ENCODE measurements around the gene TFPI. TPM values are rescaled to one million over a fixed set of nuclear protein-coding genes. Genes with fewer than 3 reads are reported as not detected.

The TFPI gene
- total and polyA plus RNA-seq, 10 of the 15 experiments (the other 5 are each of a cell fraction or from before 2014, with no cell fraction given) = 0.07 to 0.59 (median 0.34) TPM

GRCh38 chr2:187451510-187451909, 102.7 kb downstream of the TFPI start:
- ATAC-seq (no peak), DNase-seq (ENCODE audit: low read depth, low spot score) (no peak), FAIRE-seq (no peak)
- Histone ChIP-seq H4K20me1 (ENCODE audit: control insufficient read depth, insufficient read depth) (no peaks in the 10 kb centered on the region), H3K4me2 (ENCODE audit: control insufficient read depth, insufficient read depth) (no peak overlapping the region), H2AFZ (ENCODE audit: control insufficient read depth, low read depth, low read length) (no peak overlapping the region), H3K4me3 (no peak overlapping the region), H3K4me1 (ENCODE audit: control insufficient read depth, insufficient read depth, low read length) (no peaks in the 10 kb centered on the region), H3K9ac (ENCODE audit: control insufficient read depth, insufficient read depth, low read length) (no peak overlapping the region), H3K27ac (ENCODE audit: control insufficient read depth, insufficient read depth) (no peak overlapping the region), H3K36me3 (ENCODE audit: control insufficient read depth in 2 of 2, insufficient read depth in 2 of 2, low read length in 1 of 2) (no peaks in the 10 kb centered on the region), H3K79me2 (ENCODE audit: control insufficient read depth, insufficient read depth, low read length) (no peaks in the 10 kb centered on the region), H3K27me3 (replicated peaks in 1 of 2; ENCODE audit: control insufficient read depth in 2 of 2, insufficient read depth in 2 of 2, low read length in 1 of 2) (no peaks in the 10 kb centered on the region), H3K9me3 (replicated peaks; ENCODE audit: control insufficient read depth, insufficient read depth, low read length) (no peaks in the 10 kb centered on the region)
- intact Hi-C loops (cut with micrococcal nuclease; ENCODE audit: unreplicated experiment) = loop anchor here (5.0 kb wide), 1 partner anchor 944 kb away; no protein-coding TSS in a partner anchor
- BruUV-seq (replicated peaks) = no TSS peak
- in situ Hi-C loops (cut with MboI) = loop anchor here (25.0 kb wide), 1 partner anchor 964 kb away; the partner anchor contains the start of gene ZC3H15
- TF ChIP-seq E2F4 (IDR thresholded peaks at IDR 0.05; ENCODE audit: low read depth, low read length) (no peak), BRCA1 (IDR thresholded peaks at IDR 0.05; ENCODE audit: low read depth, low read length) (no peak), REST (IDR thresholded peaks at IDR 0.05; ENCODE audit: low read depth, low read length) (no peak)
- POLR2A ChIA-PET = no interaction called here
- RAD21 ChIA-PET (ENCODE audit: unreplicated experiment) = interaction anchor here (1.0 to 6.3 kb wide), 8 partner anchors 154 to 591 kb away, joined by 3 to 97 read pairs (median 15); no protein-coding TSS in a partner anchor
- CTCF ChIA-PET = interaction anchor here (0.7 to 6.0 kb wide), 13 partner anchors 9 to 595 kb away, joined by 3 to 103 read pairs (median 5); no protein-coding TSS in a partner anchor
- SMC1A ChIA-PET (ENCODE audit: uncharacterized antibody, unreplicated experiment) = interaction anchor here (0.6 to 4.8 kb wide), 17 partner anchors 14 to 952 kb away, joined by 3 to 58 read pairs (median 5); no protein-coding TSS in a partner anchor

All from GM12878 (cell line).